HPDE6-E6E7 (cell line): ENCODE data around the gene RPS3.

Experiments used
- DNase-seq: peaks from one replicate; pipeline ENCODE4 v3.0.0; 2011; ENCODE audit warnings: missing footprints; ENCODE audit errors: extremely low spot score

Gene RPS3

GRCh38 chr11:75434886-75435570 is 35.7 kb downstream of the RPS3 start:
- DNase-seq = no peak

- no peak for DNase-seq
These were observed 36.2 kb downstream of the RPS3 start for GRCh38 chr11:75435571-75435925.

- no peak for DNase-seq
These were observed 37.5 kb downstream of the RPS3 start for GRCh38 chr11:75436806-75437205.

- no peak for DNase-seq
These were observed 38.8 kb downstream of the RPS3 start for GRCh38 chr11:75437966-75438659.

- no peak for DNase-seq
These were observed 39.7 kb downstream of the RPS3 start for GRCh38 chr11:75439026-75439425.

- DNase-seq = no peak
These were observed 40.3 kb downstream of the RPS3 start for GRCh38 chr11:75439495-75440120.

- DNase-seq = no peak
These were observed 41.9 kb downstream of the RPS3 start for GRCh38 chr11:75440960-75441803.

GRCh38 chr11:75441804-75442132 is 42.5 kb downstream of the RPS3 start:
- no peak for DNase-seq

GRCh38 chr11:75442161-75442885 is 43.0 kb downstream of the RPS3 start:
- DNase-seq = no peak

GRCh38 chr11:75443043-75443442 is 43.7 kb downstream of the RPS3 start:
- no peak for DNase-seq

- DNase-seq = peak; percentile 52
These were observed 46.1 kb downstream of the RPS3 start for GRCh38 chr11:75445315-75445953.

GRCh38 chr11:75447415-75447814 is 48.1 kb downstream of the RPS3 start:
- DNase-seq = no peak

- DNase-seq = no peak
These were observed 50.0 kb downstream of the RPS3 start for GRCh38 chr11:75449271-75449670.

GRCh38 chr11:75449776-75450175 is 50.5 kb downstream of the RPS3 start:
- DNase-seq = no peak

- DNase-seq = no peak
These were observed 50.9 kb downstream of the RPS3 start for GRCh38 chr11:75450236-75450635.

GRCh38 chr11:75450826-75451821 is 51.8 kb downstream of the RPS3 start:
- DNase-seq = no peak

- DNase-seq = no peak
These were observed 54.8 kb downstream of the RPS3 start for GRCh38 chr11:75453916-75454655.

GRCh38 chr11:75454987-75455386 is 55.7 kb downstream of the RPS3 start:
- DNase-seq = no peak
